H1 (cell line): ENCODE results near the gene PRSS16. TPM values are rescaled to one million over a fixed set of nuclear protein-coding genes. Genes with fewer than 3 reads are reported as not detected.

Source experiments
- CTCF ChIA-PET: fragments of 300-600 bp; sonication (Branson Sonifier 250); formaldehyde crosslinking; loops from one replicate; lab custom pipeline; 2021; ENCODE audit not compliant: partially characterized antibody; lab: Charles Lee
- POLR2A ChIA-PET: fragments of 300-600 bp; sonication (Branson Sonifier 250); formaldehyde crosslinking; loops from one replicate; lab custom pipeline; 2021; ENCODE audit warnings: inconsistent platforms; ENCODE audit not compliant: partially characterized antibody; lab: Charles Lee
- DNase-seq, 2 experiments: peaks; one replicate each; pipeline versions ENCODE4 v3.0.0 to v3.0.0-alpha.2; 2010 to 2022; ENCODE audit warnings: low spot score in 2 of 2, low read depth in 1 of 2, mixed read lengths in 1 of 2
- FAIRE-seq: peaks from 2 replicates; lab custom pipeline; 2011; peaks lifted over from hg19 to GRCh38; lab: Jason Lieb, UNC
- H2AFZ ChIP-seq: 2 replicates; pipeline ENCODE4 v1.8.1; 2012; ENCODE audit warnings: low read length, inconsistent platforms
- H2AK5ac ChIP-seq: 2 replicates; pipeline ENCODE4 v1.6.1; 2013; ENCODE audit warnings: low read depth, low read length
- H2BK120ac ChIP-seq: replicated peaks from 2 replicates; pipeline ENCODE3; 2013; ENCODE audit warnings: low read depth, low read length, inconsistent platforms
- H2BK12ac ChIP-seq: 2 replicates; pipeline ENCODE4 v1.6.1; 2013; ENCODE audit warnings: low read depth, low read length
- H2BK15ac ChIP-seq: 2 replicates; pipeline ENCODE4 v1.6.1; 2013; ENCODE audit warnings: low read length
- H2BK20ac ChIP-seq: 2 replicates; pipeline ENCODE4 v1.6.1; 2013; ENCODE audit warnings: low read length
- H2BK5ac ChIP-seq: 2 replicates; pipeline ENCODE4 v1.6.1; 2013; ENCODE audit warnings: low read depth, low read length
- H3K14ac ChIP-seq: 2 replicates; pipeline ENCODE4 v1.6.1; 2013; ENCODE audit warnings: inconsistent platforms; ENCODE audit not compliant: insufficient read length
- H3K18ac ChIP-seq: 2 replicates; pipeline ENCODE4 v1.6.1; 2013; ENCODE audit warnings: low read length; ENCODE audit errors: extremely low read depth
- H3K23ac ChIP-seq: 2 replicates; pipeline ENCODE4 v1.6.1; 2013; ENCODE audit warnings: inconsistent platforms; ENCODE audit not compliant: insufficient read length
- H3K23me2 ChIP-seq: 2 replicates; pipeline ENCODE4 v1.6.1; 2013; ENCODE audit warnings: low read depth, low read length
- H3K27ac ChIP-seq: 2 replicates; pipeline ENCODE4 v1.6.1; 2011; ENCODE audit warnings: low read depth, low read length, inconsistent platforms
- H3K27me3 ChIP-seq, 4 experiments: replicated peaks in 1 of 4; 1 replicate in 1 of 4; 2 replicates in 3 of 4; pipeline versions ENCODE4 v1.6.1 to v1.8.1; 2011 to 2013; ENCODE audit warnings: low read length in 3 of 4, mild to moderate bottlenecking in 3 of 4, inconsistent platforms in 2 of 4, mixed read lengths in 2 of 4, moderate library complexity in 1 of 4; ENCODE audit not compliant: control insufficient read depth in 3 of 4, insufficient read depth in 3 of 4; ENCODE audit errors: extremely low read depth in 1 of 4
- H3K36me3 ChIP-seq, 4 experiments: 2 replicates each; pipeline versions ENCODE4 v1.6.1 to v1.8.1; 2011 to 2013; ENCODE audit warnings: mild to moderate bottlenecking in 4 of 4, low read length in 3 of 4, moderate library complexity in 2 of 4, control low read depth in 1 of 4, inconsistent platforms in 1 of 4; ENCODE audit not compliant: insufficient read depth in 4 of 4, control insufficient read depth in 2 of 4
- H3K4ac ChIP-seq: replicated peaks from 2 replicates; pipeline ENCODE3; 2013; ENCODE audit warnings: low read length, low read depth, mixed read lengths, inconsistent platforms; ENCODE audit not compliant: insufficient read length
- H3K4me1 ChIP-seq, 4 experiments: replicated peaks in 1 of 4; 1 replicate in 1 of 4; 2 replicates in 3 of 4; pipeline versions ENCODE4 v1.6.1 to v1.8.1; 2011 to 2013; ENCODE audit warnings: low read length in 3 of 4, inconsistent platforms in 2 of 4, mixed read lengths in 1 of 4; ENCODE audit not compliant: insufficient read depth in 4 of 4, control insufficient read depth in 3 of 4
- H3K4me2 ChIP-seq, 2 experiments: 2 replicates each; pipeline versions ENCODE4 v1.6.1 to v1.8.1; 2011 to 2013; ENCODE audit warnings: low read depth in 2 of 2, low read length in 2 of 2, control low read depth in 1 of 2, inconsistent platforms in 1 of 2, mild to moderate bottlenecking in 1 of 2; ENCODE audit not compliant: insufficient read depth in 1 of 2
- H3K4me3 ChIP-seq, 4 experiments: fragments of 200-600, 300-600 bp in 1 of 4; sonication (generic), shearing (Covaris generic), sonication (Bioruptor Twin) in 1 of 4; 2 replicates each; pipeline versions ENCODE4 v1.5.1 to v1.8.1; 2011 to 2016; ENCODE audit warnings: low read length in 4 of 4, low read depth in 3 of 4, control low read depth in 2 of 4, inconsistent platforms in 2 of 4, mild to moderate bottlenecking in 2 of 4, mixed read lengths in 1 of 4, moderate library complexity in 1 of 4; ENCODE audit not compliant: insufficient read depth in 2 of 4; ENCODE audit errors: extremely low read depth in 1 of 4
- H3K56ac ChIP-seq: replicated peaks from 2 replicates; pipeline ENCODE3; 2013; ENCODE audit warnings: low read depth, mild to moderate bottlenecking, mixed read lengths, low read length, inconsistent platforms; ENCODE audit not compliant: insufficient read length
- H3K79me1 ChIP-seq: 2 replicates; pipeline ENCODE4 v1.6.1; 2013; ENCODE audit warnings: low read depth, low read length, control low read depth
- H3K79me2 ChIP-seq, 2 experiments: 2 replicates each; pipeline versions ENCODE4 v1.6.1 to v1.8.1; 2012 to 2013; ENCODE audit warnings: low read length in 2 of 2, mild to moderate bottlenecking in 2 of 2, inconsistent platforms in 1 of 2; ENCODE audit not compliant: insufficient read depth in 2 of 2, control insufficient read depth in 1 of 2
- H3K9ac ChIP-seq, 4 experiments: replicated peaks in 1 of 4; 1 replicate in 1 of 4; 2 replicates in 3 of 4; pipeline versions ENCODE4 v1.6.1 to v1.8.1; 2011 to 2013; ENCODE audit warnings: low read depth in 3 of 4, low read length in 3 of 4, control low read depth in 2 of 4, mild to moderate bottlenecking in 2 of 4, moderate library complexity in 2 of 4, inconsistent platforms in 1 of 4; ENCODE audit errors: extremely low read depth in 1 of 4
- H3K9me3 ChIP-seq, 2 experiments: 2 replicates each; pipeline versions ENCODE4 v1.6.1 to v1.8.1; 2012 to 2013; ENCODE audit warnings: mild to moderate bottlenecking in 2 of 2, moderate library complexity in 2 of 2, control low read depth in 1 of 2, inconsistent platforms in 1 of 2, low read depth in 1 of 2, low read length in 1 of 2, mixed read lengths in 1 of 2; ENCODE audit not compliant: insufficient read depth in 2 of 2
- H4K20me1 ChIP-seq, 2 experiments: replicated peaks in 1 of 2; 2 replicates each; pipeline versions ENCODE3 to v1.8.1; 2011 to 2013; ENCODE audit warnings: inconsistent platforms in 2 of 2, low read length in 2 of 2, mild to moderate bottlenecking in 1 of 2; ENCODE audit not compliant: insufficient read depth in 2 of 2, control insufficient read depth in 1 of 2
- H4K5ac ChIP-seq: 2 replicates; pipeline ENCODE4 v1.6.1; 2013; ENCODE audit warnings: low read length, low read depth, mixed read lengths, inconsistent platforms; ENCODE audit not compliant: insufficient read length
- H4K8ac ChIP-seq: 2 replicates; pipeline ENCODE4 v1.8.0; 2013; ENCODE audit warnings: mild to moderate bottlenecking, moderate library complexity, low read length, inconsistent platforms; ENCODE audit not compliant: insufficient read depth; ENCODE audit errors: extremely low read depth
- H4K91ac ChIP-seq: replicated peaks from 2 replicates; pipeline ENCODE3; 2013; ENCODE audit warnings: low read length, mixed read lengths, inconsistent platforms; ENCODE audit not compliant: insufficient read length
- ATF3 ChIP-seq: IDR thresholded peaks from 2 replicates; pipeline ENCODE4 v1.6.1; 2011; ENCODE audit warnings: low read depth, mild to moderate bottlenecking, low read length; ENCODE audit not compliant: insufficient read depth
- CREB1 ChIP-seq: IDR thresholded peaks from 2 replicates; pipeline ENCODE4 v1.6.1; 2012; ENCODE audit warnings: inconsistent platforms
- CTBP2 ChIP-seq: IDR thresholded peaks from 2 replicates; pipeline ENCODE4 v1.7.0; 2011; ENCODE audit warnings: borderline replicate concordance, mild to moderate bottlenecking, moderate library complexity, mixed read lengths, low read length; ENCODE audit not compliant: insufficient read depth, insufficient read length
- JUND ChIP-seq: IDR thresholded peaks from 2 replicates; pipeline ENCODE4 v1.6.1; 2011; ENCODE audit warnings: mild to moderate bottlenecking, improper control_type of control experiment, low read length
- KDM4A ChIP-seq: IDR thresholded peaks from one replicate; pipeline ENCODE4 v1.7.1; 2012; ENCODE audit warnings: low read depth, mild to moderate bottlenecking, moderate library complexity, low read length, inconsistent platforms; ENCODE audit not compliant: severe bottlenecking
- RFX5 ChIP-seq: IDR thresholded peaks from 2 replicates; pipeline ENCODE4 v1.6.1; 2011; ENCODE audit warnings: low read depth, low read length, improper control_type of control experiment, borderline replicate concordance
- RNF2 ChIP-seq: fragments of 200-900, 300-1000 bp; sonication (generic); IDR thresholded peaks from 2 replicates; pipeline ENCODE4 v1.7.1; 2016; ENCODE audit warnings: borderline replicate concordance, low read depth, mild to moderate bottlenecking, antibody characterized with exemption, low read length; ENCODE audit not compliant: poor library complexity, severe bottlenecking; ENCODE audit errors: missing control alignments
- RXRA ChIP-seq: IDR thresholded peaks from 2 replicates; pipeline ENCODE4 v1.6.1; 2011; ENCODE audit warnings: low read depth, mild to moderate bottlenecking, low read length, moderate library complexity; ENCODE audit not compliant: insufficient read depth
- SAP30 ChIP-seq: fragments of 300-600 bp; sonication (generic); IDR thresholded peaks from 2 replicates; pipeline ENCODE4 v1.7.1; 2012; ENCODE audit warnings: low read length, moderate library complexity, mild to moderate bottlenecking, inconsistent platforms; ENCODE audit not compliant: insufficient read depth, insufficient replicate concordance
- ZNF274 ChIP-seq: IDR thresholded peaks from 2 replicates; pipeline ENCODE4 v1.7.0; 2012; ENCODE audit warnings: low read length, borderline replicate concordance; ENCODE audit errors: extremely low read depth
- WGBS, 2 experiments: shearing (Covaris generic) in 1 of 2; methylation state at CpG; one replicate each; pipeline versions ENCODE4 v1.1.6 to v1.1.7; 2013 to 2015; ENCODE audit warnings: low lambda C conversion rate in 2 of 2, mixed read lengths in 2 of 2, inconsistent platforms in 1 of 2, low coverage in 1 of 2, missing lambda C conversion rate in 1 of 2; ENCODE audit not compliant: insufficient replicate concordance in 2 of 2, insufficient coverage in 1 of 2, insufficient read length in 1 of 2; ENCODE audit errors: extremely low coverage in 1 of 2, missing lambda C conversion rate in 1 of 2; 5-methylcytosine and 5-hydroxymethylcytosine counted together
- polyA plus RNA-seq, 7 experiments: library from polyadenylated mRNA; depleted of rRNA in 3 of 7; stranded (reverse) in 5 of 7; unstranded in 2 of 7; fragments of >200 nt in 5 of 7; fragments of 200-250 nt in 2 of 7; gene quantifications; 1 replicate in 5 of 7; 2 replicates in 1 of 7; 4 replicates in 1 of 7; pipeline versions ENCODE4 v1.2.1 to v1.2.3, GENCODE V29; 2011 to 2013; ENCODE audit warnings: missing spikeins in 2 of 7, mixed read lengths in 2 of 7
- total RNA-seq: library from RNA; stranded (reverse); fragmentation: NEBNext Ultra II Directional; extraction: Animal tissue kit (Norgen Biotek cat#: 25700); gene quantifications from 2 replicates; pipeline ENCODE4 v1.2.1, GENCODE V29; 2021

PRSS16 gene
- total and polyA plus RNA-seq, 2 of the 8 experiments (the other 6 are each of a cell fraction or from before 2014, with no cell fraction given) = 20.2 to 38.9 TPM

GRCh38 chr6:27209196-27209595 is 38.3 kb upstream of the PRSS16 start:
- Histone ChIP-seq H3K27me3 (no peaks in the 10 kb centered on the region), H4K20me1 (no peaks in the 10 kb centered on the region), H3K4me1 (peaks cover 0 to 10% (median 0%) of the 10 kb centered on the region in 4 experiments; a peak in 3 of 7 replicates), H2BK120ac (no peak overlapping the region), H3K9ac (no peak overlapping the region), H4K5ac (no peak overlapping the region), H3K23ac (no peak overlapping the region), H3K27ac (no peak overlapping the region), H4K91ac (no peak overlapping the region), H2BK20ac (no peak overlapping the region), H3K56ac (no peak overlapping the region), H3K36me3 (no peaks in the 10 kb centered on the region; a peak in 1 of 8 replicates), H3K9me3 (no peaks in the 10 kb centered on the region), H3K79me1 (no peaks in the 10 kb centered on the region), H2AFZ (peak overlapping the region; percentile 87), H3K4me3 (peak overlapping the region; percentile 32 to 60 (median 42); a peak in 6 of 8 replicates), H2BK15ac (no peak overlapping the region), H3K79me2 (no peaks in the 10 kb centered on the region), H3K18ac (peak overlapping the region; percentile 27; the same call in 1 of the 2 replicates), H3K23me2 (peaks cover 2% of the 10 kb centered on the region; the same call in 1 of the 2 replicates), H2BK12ac (no peak overlapping the region), H3K4me2 (peak overlapping the region; percentile 58 to 71), H3K14ac (no peak overlapping the region), H2AK5ac (no peak overlapping the region), H3K4ac (no peak overlapping the region), H2BK5ac (no peak overlapping the region), H4K8ac (no peak overlapping the region)
- 82% methylated on average over 2 of the region's 2 CpGs; no CpG with 5 or more reads in 1 of the 2 experiments for WGBS, 2 experiments
- no peak for DNase-seq
- ChIA-PET POLR2A (interaction anchor here (0.6 to 2.2 kb wide), 3 partner anchors 31 to 76 kb away, joined by 5 to 7 read pairs (median 5); a partner anchor contains a TSS), CTCF (interaction anchor here (0.7 to 2.0 kb wide), 4 partner anchors 21 to 374 kb away, joined by 4 to 7 read pairs (median 4); no protein-coding TSS in a partner anchor)
- no peak for FAIRE-seq
- TF ChIP-seq RXRA = no peak
- no peak for TF ChIP-seq CREB1
- no peak for TF ChIP-seq RFX5
- no peak for TF ChIP-seq ZNF274
- no peak for TF ChIP-seq KDM4A
- no peak for TF ChIP-seq SAP30
- TF ChIP-seq JUND = no peak
- TF ChIP-seq ATF3 = no peak
- no peak for TF ChIP-seq CTBP2
- TF ChIP-seq RNF2 = no peak
